Neutrophil (primary cell): Measurements from ENCODE around the gene TTK.

Source experiments
- H3K27ac ChIP-seq: fragments of 200-600 bp; sonication (generic); 2 replicates; pipeline ENCODE4 v1.5.1; 2016; ENCODE audit warnings: mild to moderate bottlenecking, moderate library complexity
- H3K27me3 ChIP-seq: fragments of 200-600 bp; sonication (generic); 2 replicates; pipeline ENCODE4 v1.6.0; 2016; ENCODE audit warnings: mild to moderate bottlenecking
- H3K36me3 ChIP-seq: fragments of 200-600 bp; sonication (generic); 2 replicates; pipeline ENCODE4 v1.5.1; 2017
- H3K4me1 ChIP-seq, 2 experiments: fragments of 200-600 bp in 1 of 2; sonication (generic) in 1 of 2; 1 replicate in 1 of 2; 2 replicates in 1 of 2; pipeline versions ENCODE4 v1.5.1 to v1.6.1; 2013 to 2016; ENCODE audit warnings: low read depth in 1 of 2, low read length in 1 of 2, mild to moderate bottlenecking in 1 of 2, moderate library complexity in 1 of 2; ENCODE audit not compliant: control insufficient read depth in 1 of 2, insufficient read depth in 1 of 2
- H3K4me3 ChIP-seq, 2 experiments: fragments of 200-600 bp in 1 of 2; sonication (generic) in 1 of 2; 1 replicate in 1 of 2; 2 replicates in 1 of 2; pipeline ENCODE4 v1.5.1; 2013 to 2016; ENCODE audit warnings: low read depth in 1 of 2, low read length in 1 of 2, mild to moderate bottlenecking in 1 of 2, moderate library complexity in 1 of 2
- H3K9me3 ChIP-seq: fragments of 200-600 bp; sonication (generic); 2 replicates; pipeline ENCODE4 v1.5.1; 2016
- CTCF ChIP-seq: fragments of 200-600 bp; sonication (generic); IDR thresholded peaks from 2 replicates; pipeline ENCODE4 v1.5.1; 2016; ENCODE audit warnings: antibody characterized with exemption

TTK gene

GRCh38 chr6:80020381-80021120 is 16.1 kb downstream of the TTK start:
- TF ChIP-seq CTCF: no peak
- Histone ChIP-seq H3K4me3 (no peak overlapping the region), H3K36me3 (peaks cover 42% of the 10 kb centered on the region), H3K27ac (no peak overlapping the region), H3K27me3 (no peaks in the 10 kb centered on the region), H3K9me3 (no peaks in the 10 kb centered on the region), H3K4me1 (no peaks in the 10 kb centered on the region)

- peaks cover 38% of the 10 kb centered on the region for H3K36me3 ChIP-seq
- no peaks in the 10 kb centered on the region for H3K4me1 ChIP-seq
- no peak overlapping the region for H3K27ac ChIP-seq
- no peak for TF ChIP-seq CTCF
- H3K9me3 ChIP-seq: no peaks in the 10 kb centered on the region
- H3K27me3 ChIP-seq: no peaks in the 10 kb centered on the region
- no peak overlapping the region for H3K4me3 ChIP-seq
Observed at GRCh38 chr6:80021131-80021530, 16.7 kb downstream of the TTK start.

GRCh38 chr6:80021591-80021990 is 17.1 kb downstream of the TTK start:
- Histone ChIP-seq H3K36me3 (peaks cover 41% of the 10 kb centered on the region), H3K27ac (no peak overlapping the region), H3K4me1 (no peaks in the 10 kb centered on the region), H3K27me3 (no peaks in the 10 kb centered on the region), H3K9me3 (no peaks in the 10 kb centered on the region), H3K4me3 (no peak overlapping the region)
- TF ChIP-seq CTCF: no peak

- no peak overlapping the region for H3K27ac ChIP-seq
- no peaks in the 10 kb centered on the region for H3K27me3 ChIP-seq
- TF ChIP-seq CTCF: no peak
- H3K4me3 ChIP-seq: no peak overlapping the region
- H3K9me3 ChIP-seq: no peaks in the 10 kb centered on the region
- H3K36me3 ChIP-seq: peaks cover 45% of the 10 kb centered on the region
- no peaks in the 10 kb centered on the region for H3K4me1 ChIP-seq
Observed at GRCh38 chr6:80022803-80023202, 18.4 kb downstream of the TTK start.

GRCh38 chr6:80028589-80028988 is 24.1 kb downstream of the TTK start:
- H3K9me3 ChIP-seq: no peaks in the 10 kb centered on the region
- no peak for TF ChIP-seq CTCF
- H3K4me3 ChIP-seq: no peak overlapping the region
- H3K27ac ChIP-seq: no peak overlapping the region
- H3K27me3 ChIP-seq: no peaks in the 10 kb centered on the region
- H3K4me1 ChIP-seq: no peaks in the 10 kb centered on the region
- H3K36me3 ChIP-seq: peaks cover 82% of the 10 kb centered on the region
